Loucy (cell line): ENCODE results near the gene ARL2.
"Not testable (repeated sequence)": the region's sequence is repeated elsewhere in the genome, so short reads cannot be mapped to it uniquely, and the experiment has no call there.

ENCODE experiments used
- CTCF ChIP-seq: fragments of 200-600 bp; sonication (generic); conservative IDR thresholded peaks from 2 replicates; pipeline ENCODE4 v1.5.1; 2014; ENCODE audit warnings: mild to moderate bottlenecking, antibody characterized with exemption, low read length
- EZH2phosphoT487 ChIP-seq: fragments of 200-600 bp; IDR thresholded peaks from 2 replicates; pipeline ENCODE4 v1.6.1; 2018; ENCODE audit warnings: antibody characterized with exemption, mild to moderate bottlenecking, moderate library complexity, borderline replicate concordance

GRCh38 chr11:65023502-65023901 lies 9.5 kb downstream of the ARL2 start:
- TF ChIP-seq EZH2phosphoT487, CTCF: not testable (repeated sequence)
